Suprapubic skin (tissue), 4 donors: ENCODE data around the gene RIMS1. TPM values are rescaled to one million over a fixed set of nuclear protein-coding genes. Genes with fewer than 3 reads are reported as not detected.

Source experiments
- DNase-seq, 2 donors: peaks; one replicate each; pipeline ENCODE4 v3.0.0-alpha.2; 2019; ENCODE audit warnings: low spot score in 2 of 2
- H3K27ac ChIP-seq: fragments of 200-600 bp; sonication (generic); one replicate; pipeline ENCODE4 v1.5.1; 2019
- H3K27me3 ChIP-seq: fragments of 200-600 bp; sonication (generic); one replicate; pipeline ENCODE4 v1.5.1; 2019
- H3K36me3 ChIP-seq: fragments of 200-600 bp; sonication (generic); one replicate; pipeline ENCODE4 v1.5.1; 2019
- H3K4me1 ChIP-seq: fragments of 200-600 bp; sonication (generic); one replicate; pipeline ENCODE4 v1.5.1; 2019
- H3K4me3 ChIP-seq: fragments of 200-600 bp; sonication (generic); one replicate; pipeline ENCODE4 v1.5.1; 2019; ENCODE audit warnings: mild to moderate bottlenecking
- H3K9me3 ChIP-seq: fragments of 200-600 bp; sonication (generic); one replicate; pipeline ENCODE4 v1.5.1; 2019
- EP300 ChIP-seq: sonication (generic); formaldehyde crosslinking; IDR thresholded peaks from one replicate; pipeline ENCODE4 v1.6.1; 2017; ENCODE audit warnings: antibody characterized with exemption
- POLR2A ChIP-seq, 2 donors: fragments of 450-650 bp; IDR thresholded peaks; one replicate each; pipeline ENCODE4 v1.6.1; 2017; ENCODE audit warnings: antibody characterized with exemption in 2 of 2, mild to moderate bottlenecking in 2 of 2, moderate library complexity in 2 of 2
- POLR2AphosphoS5 ChIP-seq, 3 donors: sonication (generic); formaldehyde crosslinking; IDR thresholded peaks; one replicate each; pipeline ENCODE4 v1.6.1; 2017; ENCODE audit warnings: antibody characterized with exemption in 3 of 3
- WGBS: methylation state at CpG from one replicate; pipeline ENCODE4 v1.1.5; 2018; 5-methylcytosine and 5-hydroxymethylcytosine counted together
- total RNA-seq, 4 donors: library from RNA; depleted of rRNA; stranded (reverse); fragments of >200 nt; gene quantifications; one replicate each; pipeline ENCODE4 v1.1.0, GENCODE V29; 2016
- TF ChIP-seq, protein P1 (sequence below), 2 donors: fragments of 200-600 bp in 1 of 2; fragments of 450-650 bp in 1 of 2; sonication (generic) in 1 of 2; IDR thresholded peaks; one replicate each; pipeline ENCODE4 v1.5.1; 2016 to 2019; ENCODE audit warnings: antibody characterized with exemption in 2 of 2, mild to moderate bottlenecking in 1 of 2, moderate library complexity in 1 of 2

Gene RIMS1
- total RNA-seq, 4 donors from 2014 or later: 2.9 to 9.7 (median 4.5) TPM

DNA sequence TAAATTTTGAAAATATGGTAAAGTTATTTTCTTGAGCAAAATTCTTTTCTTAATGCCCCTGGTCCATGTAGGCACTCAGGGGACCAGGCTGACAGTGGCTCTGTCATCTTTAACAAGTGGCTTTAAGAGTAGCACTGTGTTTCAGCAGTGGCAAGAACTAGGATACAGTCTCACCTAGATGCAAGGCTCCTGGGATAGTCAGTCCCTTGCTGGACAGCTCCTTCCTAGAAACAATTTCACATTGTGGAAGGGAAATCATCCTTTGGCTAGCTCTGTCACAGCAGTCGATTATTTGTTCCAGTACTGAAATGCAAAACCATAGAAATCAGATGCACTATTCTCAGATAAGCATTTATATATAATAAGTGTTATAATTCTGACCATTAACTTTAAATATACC, 560.1 kb downstream of the RIMS1 start:
- Histone ChIP-seq H3K27ac (no peak overlapping the region), H3K36me3 (no peaks in the 10 kb centered on the region), H3K4me1 (no peaks in the 10 kb centered on the region), H3K4me3 (no peak overlapping the region), H3K9me3 (no peaks in the 10 kb centered on the region), H3K27me3 (no peaks in the 10 kb centered on the region)
- no peak for DNase-seq
- WGBS: 26% methylated on average over 1 of the region's 1 CpG
- no peak for TF ChIP-seq EP300
- TF ChIP-seq POLR2AphosphoS5 (IDR thresholded peaks at IDR 0.05): no peak
- TF ChIP-seq, protein P1, sequence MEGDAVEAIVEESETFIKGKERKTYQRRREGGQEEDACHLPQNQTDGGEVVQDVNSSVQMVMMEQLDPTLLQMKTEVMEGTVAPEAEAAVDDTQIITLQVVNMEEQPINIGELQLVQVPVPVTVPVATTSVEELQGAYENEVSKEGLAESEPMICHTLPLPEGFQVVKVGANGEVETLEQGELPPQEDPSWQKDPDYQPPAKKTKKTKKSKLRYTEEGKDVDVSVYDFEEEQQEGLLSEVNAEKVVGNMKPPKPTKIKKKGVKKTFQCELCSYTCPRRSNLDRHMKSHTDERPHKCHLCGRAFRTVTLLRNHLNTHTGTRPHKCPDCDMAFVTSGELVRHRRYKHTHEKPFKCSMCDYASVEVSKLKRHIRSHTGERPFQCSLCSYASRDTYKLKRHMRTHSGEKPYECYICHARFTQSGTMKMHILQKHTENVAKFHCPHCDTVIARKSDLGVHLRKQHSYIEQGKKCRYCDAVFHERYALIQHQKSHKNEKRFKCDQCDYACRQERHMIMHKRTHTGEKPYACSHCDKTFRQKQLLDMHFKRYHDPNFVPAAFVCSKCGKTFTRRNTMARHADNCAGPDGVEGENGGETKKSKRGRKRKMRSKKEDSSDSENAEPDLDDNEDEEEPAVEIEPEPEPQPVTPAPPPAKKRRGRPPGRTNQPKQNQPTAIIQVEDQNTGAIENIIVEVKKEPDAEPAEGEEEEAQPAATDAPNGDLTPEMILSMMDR (IDR thresholded peaks at IDR 0.05): no peak
- TF ChIP-seq POLR2A (IDR thresholded peaks at IDR 0.05): no peak
